IMR-90 (cell line): Measurements from ENCODE around the gene BMERB1. TPM values are rescaled to one million over a fixed set of nuclear protein-coding genes. Genes with fewer than 3 reads are reported as not detected.
A peak's percentile ranks its signal among the peaks of the same experiment; 100 is the strongest.
"Not testable (repeated sequence)": the region's sequence is repeated elsewhere in the genome, so short reads cannot be mapped to it uniquely, and the experiment has no call there.

Experiments
- ATAC-seq: fragments of 200-7000 bp; cut with Tn5 transposase; 2 replicates; pipeline ENCODE4 v1.9.1; 2020; ENCODE audit warnings: low read depth, mild to moderate bottlenecking, moderate library complexity
- BruUV-seq: library from RNA; stranded (reverse); fragments of 400-500 nt; replicated peaks from 2 replicates; lab custom pipeline; 2021; lab: Mats Ljungman, UMichigan
- CTCF ChIA-PET: fragments of 300-600 bp; formaldehyde crosslinking; extraction: SDS; loops from one replicate; lab custom pipeline; 2021; ENCODE audit warnings: antibody characterized with exemption; lab: Yijun Ruan, JAX
- POLR2A ChIA-PET: fragments of 300-600 bp; sonication (Branson Sonifier 250); formaldehyde crosslinking; loops from one replicate; lab custom pipeline; 2022; ENCODE audit warnings: antibody characterized with exemption; ENCODE audit not compliant: unreplicated experiment; lab: Charles Lee
- DNase-seq: peaks from one replicate; pipeline ENCODE4 v3.0.0; 2013
- H2AFZ ChIP-seq: replicated peaks from 2 replicates; pipeline ENCODE3; 2013; ENCODE audit warnings: low read length, mild to moderate bottlenecking; ENCODE audit not compliant: poor library complexity
- H2AK5ac ChIP-seq: 2 replicates; pipeline ENCODE4 v1.6.1; 2013; ENCODE audit warnings: low read depth, low read length, inconsistent platforms
- H2AK9ac ChIP-seq: replicated peaks from 2 replicates; pipeline ENCODE3; 2013; ENCODE audit warnings: mild to moderate bottlenecking, low read depth, low read length, moderate library complexity; ENCODE audit not compliant: poor library complexity
- H2BK120ac ChIP-seq: 2 replicates; pipeline ENCODE4 v1.6.1; 2013; ENCODE audit warnings: low read depth, low read length, inconsistent platforms
- H2BK15ac ChIP-seq: 3 replicates; pipeline ENCODE4 v1.6.1; 2013; ENCODE audit warnings: low read depth, low read length, inconsistent platforms
- H2BK20ac ChIP-seq: 2 replicates; pipeline ENCODE4 v1.6.1; 2013; ENCODE audit warnings: low read depth, mild to moderate bottlenecking, inconsistent platforms, low read length, moderate library complexity
- H2BK5ac ChIP-seq: 2 replicates; pipeline ENCODE4 v1.6.1; 2013; ENCODE audit warnings: mild to moderate bottlenecking, low read depth, low read length, inconsistent platforms; ENCODE audit not compliant: poor library complexity, severe bottlenecking
- H3K14ac ChIP-seq: replicated peaks from 2 replicates; pipeline ENCODE4 v1.6.1; 2013; ENCODE audit warnings: low read depth, low read length, inconsistent platforms
- H3K18ac ChIP-seq: 2 replicates; pipeline ENCODE4 v1.6.1; 2013; ENCODE audit warnings: low read depth, low read length, control low read depth
- H3K23ac ChIP-seq: 2 replicates; pipeline ENCODE4 v1.6.1; 2013; ENCODE audit warnings: low read depth, low read length, inconsistent platforms
- H3K27ac ChIP-seq: 2 replicates; pipeline ENCODE4 v1.5.1; 2013; ENCODE audit warnings: mild to moderate bottlenecking, control low read depth, low read length; ENCODE audit not compliant: insufficient read depth
- H3K27me3 ChIP-seq: 2 replicates; pipeline ENCODE4 v1.6.1; 2013; ENCODE audit warnings: low read length; ENCODE audit not compliant: control insufficient read depth, insufficient read depth
- H3K36me3 ChIP-seq: 2 replicates; pipeline ENCODE4 v1.6.1; 2013; ENCODE audit warnings: low read length, mixed read lengths; ENCODE audit not compliant: control insufficient read depth, insufficient read depth
- H3K4ac ChIP-seq: 2 replicates; pipeline ENCODE4 v1.6.1; 2013; ENCODE audit warnings: low read depth, low read length, inconsistent platforms
- H3K4me1 ChIP-seq: 2 replicates; pipeline ENCODE4 v1.6.1; 2013; ENCODE audit warnings: low read length, mixed read lengths; ENCODE audit not compliant: control insufficient read depth, insufficient read depth
- H3K4me2 ChIP-seq: 2 replicates; pipeline ENCODE4 v1.6.1; 2013; ENCODE audit warnings: low read depth, mild to moderate bottlenecking, control low read depth, low read length, moderate library complexity
- H3K4me3 ChIP-seq: 2 replicates; pipeline ENCODE4 v1.5.1; 2013; ENCODE audit warnings: low read depth, mild to moderate bottlenecking, control low read depth, low read length, moderate library complexity; ENCODE audit not compliant: insufficient read depth
- H3K56ac ChIP-seq: 2 replicates; pipeline ENCODE4 v1.6.1; 2013; ENCODE audit warnings: low read length, inconsistent platforms; ENCODE audit not compliant: insufficient read depth; ENCODE audit errors: extremely low read depth
- H3K79me1 ChIP-seq, 2 experiments: 2 replicates each; pipeline ENCODE4 v1.6.1; 2013; ENCODE audit warnings: low read length in 2 of 2, inconsistent platforms in 1 of 2, low read depth in 1 of 2
- H3K9ac ChIP-seq: 2 replicates; pipeline ENCODE4 v1.6.1; 2013; ENCODE audit warnings: low read depth, low read length, control low read depth
- H3K9me1 ChIP-seq: 2 replicates; pipeline ENCODE4 v1.6.1; 2013; ENCODE audit warnings: low read length, inconsistent platforms; ENCODE audit not compliant: insufficient read depth
- H3K9me3 ChIP-seq: 2 replicates; pipeline ENCODE4 v1.6.1; 2013; ENCODE audit warnings: low read length; ENCODE audit not compliant: control insufficient read depth, insufficient read depth
- H4K20me1 ChIP-seq: 2 replicates; pipeline ENCODE4 v1.6.1; 2013; ENCODE audit warnings: low read length, inconsistent platforms; ENCODE audit not compliant: insufficient read depth
- H4K5ac ChIP-seq: 2 replicates; pipeline ENCODE4 v1.6.1; 2013; ENCODE audit warnings: mild to moderate bottlenecking, low read depth, low read length, control low read depth
- H4K8ac ChIP-seq, 2 experiments: 2 replicates each; pipeline ENCODE4 v1.6.1; 2013; ENCODE audit warnings: low read depth in 2 of 2, low read length in 2 of 2, control low read depth in 1 of 2, inconsistent platforms in 1 of 2
- H4K91ac ChIP-seq: 2 replicates; pipeline ENCODE4 v1.6.1; 2013; ENCODE audit warnings: low read depth, low read length, inconsistent platforms; ENCODE audit not compliant: insufficient read depth
- FOS ChIP-seq: fragments of 150-350 bp; IDR thresholded peaks from 2 replicates; pipeline ENCODE4 v1.6.1; 2016; ENCODE audit warnings: low read depth, low read length
- MAFK ChIP-seq: IDR thresholded peaks from 2 replicates; pipeline ENCODE4 v1.6.1; 2012; ENCODE audit warnings: low read depth, low read length, improper control_type of control experiment
- WGBS, 2 experiments: methylation state at CpG; one replicate each; pipeline versions ENCODE4 v1.1.5 to v1.1.7; 2013; ENCODE audit warnings: missing lambda C conversion rate in 2 of 2; ENCODE audit not compliant: insufficient read length in 1 of 2; ENCODE audit errors: extremely low coverage in 2 of 2; 5-methylcytosine and 5-hydroxymethylcytosine counted together
- dilution Hi-C: fragments of 300-500 bp; cut with HindIII; formaldehyde crosslinking; loops from one replicate; pipeline ENCODE4 v1.14.3; 2018; ENCODE audit warnings: low sequenced_read_pairs; ENCODE audit not compliant: unreplicated experiment
- in situ Hi-C: fragments of 300-500 bp; cut with MboI; formaldehyde crosslinking; loops from 3 replicates; pipeline ENCODE4 v1.14.3; 2019; ENCODE audit warnings: low sequenced_read_pairs, inconsistent platforms, mixed read lengths
- intact Hi-C: fragments of 100-400 bp; cut with micrococcal nuclease; formaldehyde crosslinking; loops from 2 replicates; pipeline ENCODE4 v1.10.0; 2022
- polyA plus RNA-seq, 3 experiments: library from polyadenylated mRNA; depleted of rRNA; stranded (reverse); fragments of >200 nt; gene quantifications; 2 replicates each; pipeline ENCODE4 v1.2.3, GENCODE V29; 2012; ENCODE audit warnings: low replicate concordance in 1 of 3
- total RNA-seq: library from RNA; depleted of rRNA; stranded (reverse); fragments of >200 nt; gene quantifications from 2 replicates; pipeline ENCODE4 v1.2.3, GENCODE V29; 2012

BMERB1 gene
- total and polyA plus RNA-seq, 2 of the 4 experiments (the other 2 are of a cell fraction), result 22.6 to 32.9 TPM

- Histone ChIP-seq H3K4ac (no peak overlapping the region), H3K9ac (no peak overlapping the region), H3K79me1 (peaks cover 25 to 32% of the 10 kb centered on the region in 2 experiments; a peak in 3 of 4 replicates), H2BK5ac (no peak overlapping the region), H2BK120ac (no peak overlapping the region), H2BK20ac (no peak overlapping the region), H3K14ac (no peak overlapping the region), H3K36me3 (peaks cover 4% of the 10 kb centered on the region; the same call in 1 of the 2 replicates), H4K8ac (no peak overlapping the region; a peak in 1 of 4 replicates), H3K9me1 (peaks cover 6% of the 10 kb centered on the region), H3K4me2 (no peak overlapping the region), H3K56ac (no peak overlapping the region), H4K20me1 (peaks cover 24% of the 10 kb centered on the region), H3K4me3 (no peak overlapping the region), H2BK15ac (no peak overlapping the region), H3K23ac (peak overlapping the region; percentile 24; the same call in 1 of the 2 replicates), H3K27me3 (no peaks in the 10 kb centered on the region), H3K18ac (no peak overlapping the region), H4K91ac (no peak overlapping the region), H3K9me3 (no peaks in the 10 kb centered on the region), H2AK9ac (no peak overlapping the region), H3K27ac (no peak overlapping the region), H3K4me1 (no peaks in the 10 kb centered on the region), H4K5ac (no peak overlapping the region), H2AK5ac (0 out of 2 replicates have a peak overlapping the region, but pooled peaks have one; percentile 35), H2AFZ (no peak overlapping the region)
- no TSS peak for BruUV-seq
- dilution Hi-C loops, result no loop called here
- DNase-seq (no peak), ATAC-seq (no peak)
- TF ChIP-seq MAFK, result peak; percentile 83
- TF ChIP-seq FOS, result no peak
- in situ Hi-C loops, result no loop called here
- ChIA-PET CTCF (interaction anchor here (0.6 kb wide), 1 partner anchor 172 kb away, joined by 3 read pairs; no protein-coding TSS in a partner anchor), POLR2A (no interaction called here)
- intact Hi-C loops, result no loop called here
- 100% methylated on average over 2 of the region's 8 CpGs; no CpG with 5 or more reads in 1 of the 2 experiments for WGBS, 2 experiments
Measured at GRCh38 chr16:15452246-15452855, 18.0 kb downstream of the BMERB1 start.

- H3K4ac ChIP-seq, H3K18ac ChIP-seq, H2AFZ ChIP-seq, CTCF ChIA-PET, H3K56ac ChIP-seq, H3K27me3 ChIP-seq, H4K91ac ChIP-seq, H3K4me2 ChIP-seq, H3K9me3 ChIP-seq, H2AK5ac ChIP-seq, DNase-seq, H2AK9ac ChIP-seq, H2BK15ac ChIP-seq, dilution Hi-C loops, H4K8ac ChIP-seq, H3K14ac ChIP-seq, H2BK120ac ChIP-seq, H2BK20ac ChIP-seq, H2BK5ac ChIP-seq, in situ Hi-C loops, ATAC-seq, H3K4me3 ChIP-seq, H3K23ac ChIP-seq, BruUV-seq, H3K9me1 ChIP-seq, H3K27ac ChIP-seq, intact Hi-C loops, H3K36me3 ChIP-seq, H3K9ac ChIP-seq, POLR2A ChIA-PET, H4K5ac ChIP-seq, H3K4me1 ChIP-seq: not testable (repeated sequence)
- no CpG with 5 or more reads among the region's 7 CpGs for WGBS, 2 experiments
- Histone ChIP-seq H3K79me1 (peaks cover 27 to 29% of the 10 kb centered on the region in 2 experiments; a peak in 3 of 4 replicates), H4K20me1 (peaks cover 26% of the 10 kb centered on the region)
Measured at GRCh38 chr16:15453296-15453695, 18.9 kb downstream of the BMERB1 start.
